ENCODE measurements around the gene AFMID.

DNA sequence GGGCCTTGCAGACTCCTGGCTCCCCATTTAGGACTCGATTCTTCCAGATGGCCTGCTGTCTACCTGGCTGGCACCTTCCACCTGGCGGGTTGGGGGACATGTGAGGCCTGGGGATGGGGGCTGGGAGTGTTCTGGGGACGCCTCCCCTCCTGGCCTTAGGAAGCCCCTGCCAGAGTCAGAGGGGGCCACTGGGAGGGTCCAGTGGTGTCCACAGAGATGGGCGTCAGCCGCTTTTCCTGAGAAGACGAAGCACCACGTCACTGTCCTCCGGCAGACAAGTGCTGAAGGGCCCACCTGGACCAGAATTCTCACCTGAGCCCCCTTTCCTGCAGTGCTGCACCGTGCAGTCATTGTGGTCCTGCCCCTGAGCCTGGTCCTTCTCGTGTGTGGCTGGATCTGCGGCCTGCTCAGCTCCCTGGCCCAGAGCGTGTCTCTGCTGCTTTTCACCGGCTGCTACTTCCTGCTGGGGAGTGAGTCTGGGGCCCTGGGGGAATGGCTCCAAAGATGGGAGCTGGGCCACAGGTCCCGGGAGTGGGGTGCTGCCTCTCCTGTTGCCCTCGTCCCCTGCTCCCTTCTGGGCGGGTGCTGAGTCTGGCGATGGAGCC is 47.2 kb downstream of the AFMID start:
- TF ChIP-seq CTCF (IDR thresholded peaks at IDR 0.05; ENCODE audit: insufficient read depth, low read length) = no peak
- TF ChIP-seq POLR2AphosphoS5 (IDR thresholded peaks at IDR 0.05; ENCODE audit: low read depth) = no peak
- TF ChIP-seq GABPA (IDR thresholded peaks at IDR 0.05; ENCODE audit: low read depth) = no peak
- no peak for TF ChIP-seq REST (IDR thresholded peaks at IDR 0.05; ENCODE audit: insufficient replicate concordance, low read depth)
- no peak for TF ChIP-seq SPI1 (IDR thresholded peaks at IDR 0.05; ENCODE audit: borderline replicate concordance, low read depth)
